ENCODE data around the gene ANKRD49.

The ANKRD49 gene

GRCh38 chr11:94454301-94454700, 39.5 kb upstream of the ANKRD49 start:
- TF ChIP-seq, protein P1, sequence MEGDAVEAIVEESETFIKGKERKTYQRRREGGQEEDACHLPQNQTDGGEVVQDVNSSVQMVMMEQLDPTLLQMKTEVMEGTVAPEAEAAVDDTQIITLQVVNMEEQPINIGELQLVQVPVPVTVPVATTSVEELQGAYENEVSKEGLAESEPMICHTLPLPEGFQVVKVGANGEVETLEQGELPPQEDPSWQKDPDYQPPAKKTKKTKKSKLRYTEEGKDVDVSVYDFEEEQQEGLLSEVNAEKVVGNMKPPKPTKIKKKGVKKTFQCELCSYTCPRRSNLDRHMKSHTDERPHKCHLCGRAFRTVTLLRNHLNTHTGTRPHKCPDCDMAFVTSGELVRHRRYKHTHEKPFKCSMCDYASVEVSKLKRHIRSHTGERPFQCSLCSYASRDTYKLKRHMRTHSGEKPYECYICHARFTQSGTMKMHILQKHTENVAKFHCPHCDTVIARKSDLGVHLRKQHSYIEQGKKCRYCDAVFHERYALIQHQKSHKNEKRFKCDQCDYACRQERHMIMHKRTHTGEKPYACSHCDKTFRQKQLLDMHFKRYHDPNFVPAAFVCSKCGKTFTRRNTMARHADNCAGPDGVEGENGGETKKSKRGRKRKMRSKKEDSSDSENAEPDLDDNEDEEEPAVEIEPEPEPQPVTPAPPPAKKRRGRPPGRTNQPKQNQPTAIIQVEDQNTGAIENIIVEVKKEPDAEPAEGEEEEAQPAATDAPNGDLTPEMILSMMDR (IDR thresholded peaks at IDR 0.05; ENCODE audit: insufficient read depth, missing control alignments): no peak
- FAIRE-seq: no peak
- DNase-seq (ENCODE audit: insufficient read length, low spot score): no peak

DNA sequence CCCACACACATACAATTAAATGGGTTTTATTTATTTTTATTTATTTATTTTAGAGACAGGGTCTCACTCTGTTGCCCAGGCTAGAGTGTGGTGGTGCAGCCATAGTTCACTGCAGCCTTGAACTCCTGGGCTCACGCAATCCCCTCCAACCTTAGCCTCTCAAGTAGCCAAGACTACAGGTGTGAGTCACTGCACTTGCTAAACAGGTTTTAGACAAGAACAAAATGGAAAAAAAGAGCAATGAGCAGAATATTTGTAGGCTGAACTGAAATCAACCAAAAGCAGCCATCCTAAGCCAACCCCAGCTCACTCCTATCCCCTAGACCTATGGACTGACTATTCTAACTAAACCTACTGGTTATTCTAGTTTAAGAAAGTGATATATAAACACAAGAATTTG, 37.9 kb upstream of the ANKRD49 start:
- FAIRE-seq (no peak), DNase-seq (ENCODE audit: insufficient read length, low spot score) (no peak)
- TF ChIP-seq, protein P1 (IDR thresholded peaks at IDR 0.05; ENCODE audit: insufficient read depth, missing control alignments): no peak

DNA sequence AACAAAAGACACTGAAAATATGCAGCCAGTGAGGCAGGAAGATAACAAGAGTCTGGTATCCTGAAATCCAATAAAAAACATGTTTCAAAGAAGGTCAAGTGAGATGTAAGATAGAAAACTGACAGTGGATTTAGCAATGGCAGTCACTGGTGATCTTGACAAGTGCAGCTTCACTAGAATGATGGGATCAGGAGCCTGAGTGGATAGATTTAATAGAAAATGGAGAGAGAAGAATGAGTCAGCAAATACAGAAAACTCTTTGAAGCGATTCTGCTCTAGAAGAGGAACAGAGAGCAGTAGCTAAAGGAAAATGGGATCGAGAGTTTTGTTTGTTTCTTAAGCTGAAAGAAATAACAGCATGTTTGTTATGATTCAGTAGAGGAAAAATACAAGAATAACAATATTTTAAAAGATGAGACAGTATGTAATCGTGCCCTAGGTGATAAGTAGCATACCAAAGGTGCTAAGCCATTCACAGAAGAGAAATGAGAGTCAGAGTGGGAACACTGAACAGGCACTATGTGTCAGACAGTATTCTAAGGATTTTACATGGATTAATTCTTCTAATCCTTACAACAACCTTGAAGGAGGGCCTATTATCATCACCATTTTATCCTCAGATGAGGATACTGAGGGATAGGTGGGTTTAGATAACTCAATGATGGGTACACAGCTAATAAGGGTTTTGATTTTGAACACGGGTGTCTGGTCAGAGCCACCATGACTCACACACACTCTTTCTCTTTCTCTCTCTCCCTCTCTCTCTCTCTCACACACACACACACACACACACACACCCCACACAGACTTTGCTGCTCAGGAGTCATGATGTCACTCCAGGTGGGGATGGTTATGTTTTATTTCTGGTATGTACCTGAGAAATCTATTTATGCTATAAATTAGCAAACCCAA, 36.4 kb upstream of the ANKRD49 start:
- FAIRE-seq: peak; percentile 87
- DNase-seq (ENCODE audit: insufficient read length, low spot score): no peak
- TF ChIP-seq, protein P1 (IDR thresholded peaks at IDR 0.05; ENCODE audit: insufficient read depth, missing control alignments): no peak

GRCh38 chr11:94459576-94459975, 34.2 kb upstream of the ANKRD49 start:
- DNase-seq (ENCODE audit: insufficient read length, low spot score): no peak
- no peak for FAIRE-seq
- TF ChIP-seq, protein P1 (IDR thresholded peaks at IDR 0.05; ENCODE audit: insufficient read depth, missing control alignments): no peak

- FAIRE-seq (no peak), DNase-seq (ENCODE audit: insufficient read length, low spot score) (no peak)
- TF ChIP-seq, protein P1 (IDR thresholded peaks at IDR 0.05; ENCODE audit: insufficient read depth, missing control alignments): no peak
Measured at GRCh38 chr11:94469416-94469815, 24.4 kb upstream of the ANKRD49 start.

- FAIRE-seq (no peak), DNase-seq (ENCODE audit: insufficient read length, low spot score) (no peak)
- TF ChIP-seq, protein P1 (IDR thresholded peaks at IDR 0.05; ENCODE audit: insufficient read depth, missing control alignments): no peak
Measured at GRCh38 chr11:94472916-94473799, 20.6 kb upstream of the ANKRD49 start.
